Stimulated activated naive CD8-positive, alpha-beta T cell treated with anti-CD3 and anti-CD28 coated beads, Interleukin-15, amount 100 ng/mL, for 72 hours (primary cell): ENCODE data around the gene FIGLA.
"Not testable (repeated sequence)": the region's sequence is repeated elsewhere in the genome, so short reads cannot be mapped to it uniquely, and the experiment has no call there.

Experiments
- ATAC-seq: fragments of 150-1000 bp; cut with Tn5 transposase; 2 replicates; pipeline ENCODE4 v1.10.0; 2021; ENCODE audit warnings: mild to moderate bottlenecking, moderate library complexity
- DNase-seq, 2 donors: peaks; one replicate each; pipeline ENCODE4 v3.0.0; 2021 to 2022
- H3K27ac Mint-ChIP-seq, 2 donors: one replicate each; pipeline ENCODE4 v1.8.0; 2022; ENCODE audit warnings: mild to moderate bottlenecking in 2 of 2, mixed read lengths in 2 of 2, moderate library complexity in 2 of 2
- H3K27me3 Mint-ChIP-seq: one replicate; pipeline ENCODE4 v1.8.0; 2022; ENCODE audit warnings: mixed read lengths
- H3K4me1 Mint-ChIP-seq: one replicate; pipeline ENCODE4 v1.8.0; 2022; ENCODE audit warnings: mild to moderate bottlenecking, mixed read lengths
- H3K4me3 Mint-ChIP-seq, 2 donors: one replicate each; pipeline ENCODE4 v1.8.0; 2022; ENCODE audit warnings: mild to moderate bottlenecking in 2 of 2, mixed read lengths in 2 of 2, moderate library complexity in 1 of 2
- H3K9me3 Mint-ChIP-seq, 2 donors: one replicate each; pipeline ENCODE4 v1.8.0; 2022; ENCODE audit warnings: mixed read lengths in 2 of 2

The FIGLA gene

GRCh38 chr2:70747284-70747683 is 43.2 kb downstream of the FIGLA start:
- ATAC-seq = no peak
- H3K27ac Mint-ChIP-seq = peak overlapping the region; percentile 13 to 51
- H3K9me3 Mint-ChIP-seq = peaks cover 6 to 9% of the 10 kb centered on the region in 2 donors
- H3K4me1 Mint-ChIP-seq = no peaks in the 10 kb centered on the region
- DNase-seq = no peak
- no peak overlapping the region for H3K4me3 Mint-ChIP-seq
- H3K27me3 Mint-ChIP-seq = no peaks in the 10 kb centered on the region

- ATAC-seq = no peak
- Mint-ChIP-seq H3K4me3 (no peak overlapping the region), H3K9me3 (peaks cover 6 to 9% of the 10 kb centered on the region in 2 donors), H3K27ac (no peak overlapping the region), H3K4me1 (no peaks in the 10 kb centered on the region), H3K27me3 (no peaks in the 10 kb centered on the region)
- DNase-seq = no peak
These were observed 44.1 kb downstream of the FIGLA start for GRCh38 chr2:70746094-70746974.

GRCh38 chr2:70745276-70745825 is 45.1 kb downstream of the FIGLA start:
- DNase-seq = no peak
- Mint-ChIP-seq H3K4me3 (no peak overlapping the region), H3K9me3 (peaks cover 6 to 9% of the 10 kb centered on the region in 2 donors), H3K27ac (peak overlapping the region in 1 of 2 donors; percentile 71), H3K27me3 (no peaks in the 10 kb centered on the region), H3K4me1 (no peaks in the 10 kb centered on the region)
- no peak for ATAC-seq

- Mint-ChIP-seq H3K9me3 (peaks cover 6 to 9% of the 10 kb centered on the region in 2 donors), H3K4me3 (no peak overlapping the region), H3K4me1 (no peaks in the 10 kb centered on the region), H3K27me3 (no peaks in the 10 kb centered on the region), H3K27ac (no peak overlapping the region)
- ATAC-seq = no peak
- DNase-seq = no peak
These were observed 46.0 kb downstream of the FIGLA start for GRCh38 chr2:70744397-70744796.

GRCh38 chr2:70743677-70744076 is 46.8 kb downstream of the FIGLA start:
- Mint-ChIP-seq H3K27me3 (no peaks in the 10 kb centered on the region), H3K4me3 (no peak overlapping the region), H3K9me3 (peaks cover 6 to 9% of the 10 kb centered on the region in 2 donors), H3K27ac (no peak overlapping the region), H3K4me1 (no peaks in the 10 kb centered on the region)
- DNase-seq = no peak
- no peak for ATAC-seq

GRCh38 chr2:70743068-70743467 is 47.4 kb downstream of the FIGLA start:
- Mint-ChIP-seq H3K27ac (no peak overlapping the region), H3K4me3 (no peak overlapping the region), H3K9me3 (peaks cover 6 to 9% of the 10 kb centered on the region in 2 donors), H3K4me1 (no peaks in the 10 kb centered on the region), H3K27me3 (no peaks in the 10 kb centered on the region)
- ATAC-seq (no peak), DNase-seq (no peak)

- H3K27me3 Mint-ChIP-seq, H3K4me3 Mint-ChIP-seq, H3K9me3 Mint-ChIP-seq, H3K27ac Mint-ChIP-seq, ATAC-seq, DNase-seq: not testable (repeated sequence)
- H3K4me1 Mint-ChIP-seq = peaks cover 13% of the 10 kb centered on the region
These were observed 51.0 kb downstream of the FIGLA start for GRCh38 chr2:70739492-70739891.

- no peak overlapping the region for H3K27ac Mint-ChIP-seq
- ATAC-seq (no peak), DNase-seq (no peak)
- H3K9me3 Mint-ChIP-seq = peaks cover 0 to 3% of the 10 kb centered on the region in 2 donors
- H3K4me3 Mint-ChIP-seq = no peak overlapping the region
- no peaks in the 10 kb centered on the region for H3K27me3 Mint-ChIP-seq
- peaks cover 13% of the 10 kb centered on the region for H3K4me1 Mint-ChIP-seq
These were observed 52.3 kb downstream of the FIGLA start for GRCh38 chr2:70738159-70738558.

GRCh38 chr2:70735071-70735470 is 55.4 kb downstream of the FIGLA start:
- peak; percentile 59 for ATAC-seq
- Mint-ChIP-seq H3K4me3 (no peak overlapping the region), H3K4me1 (peaks cover 13% of the 10 kb centered on the region)

GRCh38 chr2:70733646-70734180 is 56.7 kb downstream of the FIGLA start:
- H3K9me3 Mint-ChIP-seq = peaks cover 0 to 3% of the 10 kb centered on the region in 2 donors
- no peaks in the 10 kb centered on the region for H3K27me3 Mint-ChIP-seq
- H3K27ac Mint-ChIP-seq = no peak overlapping the region
- no peak overlapping the region for H3K4me3 Mint-ChIP-seq
- ATAC-seq (no peak), DNase-seq (no peak)
- peaks cover 13% of the 10 kb centered on the region for H3K4me1 Mint-ChIP-seq

More at GRCh38 chr2:70735071-70735470, 55.4 kb downstream of the FIGLA start:
- no peaks in the 10 kb centered on the region for H3K27me3 Mint-ChIP-seq
- peaks cover 0 to 3% of the 10 kb centered on the region in 2 donors for H3K9me3 Mint-ChIP-seq
- no peak for DNase-seq
- no peak overlapping the region for H3K27ac Mint-ChIP-seq

- peaks cover 0 to 3% of the 10 kb centered on the region in 2 donors for H3K9me3 Mint-ChIP-seq
- no peak for DNase-seq
- H3K4me3 Mint-ChIP-seq = no peak overlapping the region
- ATAC-seq = no peak
- H3K27me3 Mint-ChIP-seq = no peaks in the 10 kb centered on the region
- peaks cover 13% of the 10 kb centered on the region for H3K4me1 Mint-ChIP-seq
- H3K27ac Mint-ChIP-seq = no peak overlapping the region
These were observed 57.4 kb downstream of the FIGLA start for GRCh38 chr2:70732766-70733645.

GRCh38 chr2:70730730-70731129 is 59.7 kb downstream of the FIGLA start:
- Mint-ChIP-seq H3K9me3 (no peaks in the 10 kb centered on the region), H3K27ac (peak overlapping the region in 1 of 2 donors; percentile 48), H3K27me3 (no peaks in the 10 kb centered on the region), H3K4me3 (no peak overlapping the region), H3K4me1 (peaks cover 8% of the 10 kb centered on the region)
- no peak for ATAC-seq
- DNase-seq = no peak

GRCh38 chr2:70729647-70730046 is 60.8 kb downstream of the FIGLA start:
- DNase-seq (no peak), ATAC-seq (no peak)
- no peaks in the 10 kb centered on the region for H3K4me1 Mint-ChIP-seq
- no peaks in the 10 kb centered on the region for H3K27me3 Mint-ChIP-seq
- no peak overlapping the region for H3K4me3 Mint-ChIP-seq
- H3K27ac Mint-ChIP-seq = no peak overlapping the region
- no peaks in the 10 kb centered on the region for H3K9me3 Mint-ChIP-seq

GRCh38 chr2:70728128-70728527 is 62.3 kb downstream of the FIGLA start:
- H3K27me3 Mint-ChIP-seq = no peaks in the 10 kb centered on the region
- ATAC-seq = no peak
- no peak for DNase-seq
- H3K27ac Mint-ChIP-seq = no peak overlapping the region
- no peaks in the 10 kb centered on the region for H3K9me3 Mint-ChIP-seq
- H3K4me1 Mint-ChIP-seq = no peaks in the 10 kb centered on the region
- no peak overlapping the region for H3K4me3 Mint-ChIP-seq
